ENCODE measurements around the gene GDAP2.

The GDAP2 gene

GRCh38 chr1:117964290-117965038, 35.0 kb upstream of the GDAP2 start:
- no peaks in the 10 kb centered on the region for H3K27me3 ChIP-seq
- no peak for TF ChIP-seq CTCF (IDR thresholded peaks at IDR 0.05; ENCODE audit: low read depth, low read length)
- no peaks in the 10 kb centered on the region; the same call in 1 of the 2 replicates for H3K4me1 ChIP-seq
- DNase-seq = no peak
- H3K4me3 ChIP-seq (ENCODE audit: low read depth, low read length) = no peak overlapping the region
- peaks cover 35% of the 10 kb centered on the region for H3K36me3 ChIP-seq
- no peaks in the 10 kb centered on the region for H3K9me3 ChIP-seq

DNA sequence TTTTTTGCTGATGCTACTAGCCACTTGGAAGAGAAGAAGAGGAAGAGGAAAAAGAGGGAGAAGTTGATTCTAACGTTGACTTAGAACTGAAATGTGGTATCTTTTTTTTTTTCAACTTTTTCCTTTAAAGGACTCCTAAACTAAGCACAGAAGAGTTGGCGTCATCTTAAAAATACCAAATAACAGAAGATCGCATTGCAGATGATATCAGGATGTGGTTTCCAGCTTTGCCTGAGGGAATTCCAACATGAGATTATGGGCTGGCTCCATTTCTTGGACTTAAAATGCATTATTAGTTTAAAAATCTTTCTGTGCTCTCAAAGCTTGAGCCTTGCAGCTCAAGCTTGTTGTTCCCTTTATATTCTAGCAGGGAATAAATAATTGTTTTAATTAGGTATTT, 29.9 kb upstream of the GDAP2 start:
- Histone ChIP-seq H3K9me3 (no peaks in the 10 kb centered on the region), H3K4me3 (ENCODE audit: low read depth, low read length) (no peak overlapping the region), H3K27me3 (no peaks in the 10 kb centered on the region), H3K4me1 (no peaks in the 10 kb centered on the region), H3K36me3 (peaks cover 77% of the 10 kb centered on the region)
- no peak for TF ChIP-seq CTCF (IDR thresholded peaks at IDR 0.05; ENCODE audit: low read depth, low read length)
- no peak for DNase-seq

DNA sequence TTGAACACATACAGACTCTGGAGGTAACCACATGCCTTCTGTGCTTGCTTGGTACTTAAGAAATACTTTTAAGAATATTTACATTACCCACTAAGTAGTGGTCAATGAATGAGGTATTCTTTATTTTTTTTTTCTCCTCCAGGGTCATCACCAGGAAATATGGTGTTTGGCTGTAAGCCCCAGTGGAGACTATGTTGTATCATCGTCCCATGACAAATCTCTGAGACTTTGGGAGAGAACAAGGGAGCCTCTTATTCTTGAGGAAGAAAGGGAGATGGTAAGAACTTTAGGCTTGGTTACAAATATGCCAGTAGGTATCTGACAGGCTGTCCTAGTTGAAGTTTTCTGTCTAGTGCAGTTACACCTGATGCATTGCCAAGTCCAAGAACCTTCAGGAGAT, 23.0 kb upstream of the GDAP2 start:
- DNase-seq = no peak
- Histone ChIP-seq H3K4me1 (no peaks in the 10 kb centered on the region), H3K4me3 (ENCODE audit: low read depth, low read length) (no peak overlapping the region), H3K27me3 (no peaks in the 10 kb centered on the region), H3K36me3 (peaks cover 84% of the 10 kb centered on the region), H3K9me3 (no peaks in the 10 kb centered on the region)
- TF ChIP-seq CTCF (IDR thresholded peaks at IDR 0.05; ENCODE audit: low read depth, low read length) = no peak

DNA sequence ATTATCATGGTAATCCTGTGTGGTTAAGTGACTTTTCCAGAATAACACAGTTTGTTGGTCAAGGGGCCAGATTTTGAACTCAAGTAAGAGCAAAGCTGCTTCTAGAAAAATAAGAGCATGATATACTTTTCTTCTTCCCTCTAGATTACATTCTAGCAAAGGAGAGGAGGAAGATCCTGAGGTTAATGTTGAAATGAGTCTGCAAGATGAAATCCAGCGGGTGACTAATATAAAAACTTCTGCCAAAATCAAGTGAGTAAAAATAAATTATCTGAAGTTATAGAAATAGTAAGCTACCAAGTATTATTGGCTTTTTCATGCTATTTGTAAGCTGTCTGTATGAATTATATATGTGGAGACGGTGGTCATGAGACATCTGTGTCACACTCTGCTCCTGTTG, 12.9 kb upstream of the GDAP2 start:
- H3K36me3 ChIP-seq = peaks cover 100% of the 10 kb centered on the region
- H3K4me3 ChIP-seq (ENCODE audit: low read depth, low read length) = no peak overlapping the region
- H3K9me3 ChIP-seq = no peaks in the 10 kb centered on the region
- H3K4me1 ChIP-seq = no peaks in the 10 kb centered on the region
- no peak for TF ChIP-seq CTCF (IDR thresholded peaks at IDR 0.05; ENCODE audit: low read depth, low read length)
- H3K27me3 ChIP-seq = no peaks in the 10 kb centered on the region
- no peak for DNase-seq

GRCh38 chr1:117933769-117934168, 4.3 kb upstream of the GDAP2 start:
- H3K36me3 ChIP-seq = peaks cover 57% of the 10 kb centered on the region

More at GRCh38 chr1:117933769-117934168, 4.3 kb upstream of the GDAP2 start:
- H3K27me3 ChIP-seq = no peaks in the 10 kb centered on the region
- H3K9me3 ChIP-seq = no peaks in the 10 kb centered on the region
- H3K4me1 ChIP-seq = no peaks in the 10 kb centered on the region
- H3K4me3 ChIP-seq (ENCODE audit: low read depth, low read length) = no peak overlapping the region
- no peak for TF ChIP-seq CTCF (IDR thresholded peaks at IDR 0.05; ENCODE audit: low read depth, low read length)
- DNase-seq = no peak

Data from BE2C (cell line).